Middle frontal gyrus (tissue), 1 donor: ENCODE data around the gene ECE1.

Experiments used
- DNase-seq: peaks from one replicate; pipeline ENCODE4 v3.0.0-alpha.2; 2015; ENCODE audit warnings: low spot score; ENCODE audit errors: extremely low spot score

Gene ECE1

DNA sequence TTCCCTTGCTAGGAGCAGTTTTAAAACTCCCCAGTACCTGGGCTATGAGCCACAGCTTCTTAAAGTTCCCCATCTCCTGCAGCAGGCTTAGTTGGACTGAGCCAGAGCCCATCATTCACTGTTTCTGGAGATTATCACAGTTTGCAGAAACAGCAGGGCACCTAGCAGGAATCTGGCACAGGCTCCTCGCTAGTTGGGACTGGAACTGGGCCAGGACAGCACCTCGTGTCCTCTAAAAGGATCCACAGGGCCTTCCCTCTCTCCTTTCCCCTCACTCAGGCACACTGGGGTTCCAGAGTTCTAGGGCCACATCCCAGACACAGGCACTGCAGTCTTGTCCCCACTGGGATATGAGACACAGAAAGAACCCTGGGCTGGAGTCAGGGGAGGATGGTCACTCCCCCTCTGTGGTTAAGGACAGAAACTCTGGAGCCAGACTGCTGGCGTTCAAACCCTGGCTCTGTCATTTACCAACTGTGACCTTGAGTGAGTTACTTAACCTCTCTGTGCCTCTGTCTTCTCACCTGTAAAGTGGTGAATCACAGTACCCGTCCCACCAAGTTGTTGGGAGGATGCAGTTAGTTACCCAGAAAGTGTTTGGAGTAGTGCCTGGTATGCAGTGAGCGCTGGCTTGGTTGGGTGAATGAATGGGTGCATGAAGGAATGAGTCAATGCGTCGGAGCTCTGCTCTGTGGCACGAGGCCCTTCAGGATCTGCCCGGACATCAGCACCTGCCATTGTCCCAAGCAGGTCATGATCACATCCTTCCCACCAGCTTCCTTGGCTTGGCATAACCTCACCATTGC, 18.8 kb upstream of the ECE1 start:
- DNase-seq, result no peak

DNA sequence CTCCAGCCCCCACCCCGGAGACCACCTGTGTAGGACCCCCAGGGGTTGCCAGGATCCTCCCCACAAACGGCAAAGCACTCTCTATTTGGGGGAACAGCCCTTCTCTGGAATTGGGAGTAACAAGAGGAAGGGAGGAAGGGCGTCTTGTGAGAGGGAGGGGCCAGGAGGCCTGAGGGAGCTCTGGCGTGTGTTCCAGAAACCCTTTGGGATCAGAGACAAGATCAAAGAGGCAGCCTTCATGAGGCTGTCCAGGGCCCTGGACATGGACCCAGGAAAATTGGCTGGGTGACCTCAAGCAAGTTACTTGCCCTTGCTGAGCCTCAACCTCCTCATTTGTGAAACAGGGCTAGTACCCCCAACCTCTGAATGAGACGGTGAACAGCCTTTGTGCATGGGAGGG, 18.1 kb upstream of the ECE1 start:
- DNase-seq, result no peak

DNA sequence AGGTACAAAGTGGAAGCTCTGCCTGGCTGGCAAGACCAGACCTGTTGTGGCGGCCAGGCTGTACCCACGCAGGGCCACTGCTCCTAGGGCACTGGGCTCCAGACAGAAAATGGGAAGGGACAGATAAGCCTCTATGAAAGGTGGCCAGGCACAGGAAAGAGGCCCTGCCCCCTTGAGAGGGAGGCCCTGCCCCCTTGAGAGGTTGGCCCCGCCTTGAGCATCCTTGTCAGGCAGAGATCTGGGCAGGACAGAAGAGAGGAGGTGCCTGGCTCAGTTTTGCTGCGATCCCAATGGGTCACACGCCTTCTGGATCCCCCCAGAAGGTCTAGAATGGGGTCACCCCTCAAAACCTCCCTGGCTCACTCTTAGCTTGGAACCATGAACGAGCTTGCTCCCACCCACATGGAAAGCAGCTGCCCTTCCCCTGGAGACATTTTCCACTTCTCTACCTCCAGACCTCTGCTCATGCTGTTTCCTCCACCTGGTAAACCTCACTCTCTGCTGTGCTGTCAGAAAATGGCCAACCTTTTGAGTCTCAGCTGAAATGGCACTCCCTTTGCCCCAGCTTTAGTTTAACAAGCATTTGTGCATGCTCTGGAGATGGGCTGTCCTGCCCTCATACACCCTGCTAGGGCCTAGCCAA, 17.5 kb upstream of the ECE1 start:
- DNase-seq, result no peak

- no peak for DNase-seq
These were observed 16.9 kb upstream of the ECE1 start for GRCh38 chr1:21307210-21307609.

DNA sequence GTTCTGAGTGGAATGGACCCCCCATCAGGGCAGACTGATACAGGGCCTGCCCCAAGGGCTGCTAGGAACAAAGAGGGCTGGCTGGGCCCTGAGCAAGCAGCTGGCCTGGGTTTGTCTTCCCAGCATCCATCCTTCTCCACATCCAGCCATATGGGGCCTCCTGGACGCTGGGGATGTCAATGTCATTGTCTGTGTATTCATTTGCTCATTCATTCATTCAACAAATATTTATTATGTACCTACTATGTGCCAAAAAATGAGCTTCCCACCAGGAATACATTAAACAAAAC, 15.6 kb upstream of the ECE1 start:
- no peak for DNase-seq

GRCh38 chr1:21305155-21305899, 15.1 kb upstream of the ECE1 start:
- DNase-seq, result no peak

DNA sequence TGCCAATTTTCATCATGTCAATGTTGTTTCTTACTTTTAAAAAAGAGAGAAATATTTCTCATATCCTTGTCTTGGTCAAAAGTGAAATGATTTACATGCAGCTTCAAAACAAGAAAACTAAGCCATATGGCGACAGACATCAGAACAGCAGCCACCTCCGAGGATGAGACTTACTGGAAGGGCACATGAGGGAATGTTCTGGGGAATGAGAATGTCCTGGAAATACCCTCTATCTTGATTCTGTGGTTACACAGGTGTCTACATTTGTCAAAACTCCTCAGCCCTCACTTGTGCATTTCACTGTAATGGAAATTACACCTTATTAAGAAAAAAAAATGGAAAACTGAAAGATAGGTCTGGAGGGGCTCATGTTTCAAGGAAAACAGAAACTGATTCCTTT, 14.2 kb upstream of the ECE1 start:
- DNase-seq, result no peak

- DNase-seq, result no peak
These were observed 12.8 kb upstream of the ECE1 start for GRCh38 chr1:21302747-21303715.

DNA sequence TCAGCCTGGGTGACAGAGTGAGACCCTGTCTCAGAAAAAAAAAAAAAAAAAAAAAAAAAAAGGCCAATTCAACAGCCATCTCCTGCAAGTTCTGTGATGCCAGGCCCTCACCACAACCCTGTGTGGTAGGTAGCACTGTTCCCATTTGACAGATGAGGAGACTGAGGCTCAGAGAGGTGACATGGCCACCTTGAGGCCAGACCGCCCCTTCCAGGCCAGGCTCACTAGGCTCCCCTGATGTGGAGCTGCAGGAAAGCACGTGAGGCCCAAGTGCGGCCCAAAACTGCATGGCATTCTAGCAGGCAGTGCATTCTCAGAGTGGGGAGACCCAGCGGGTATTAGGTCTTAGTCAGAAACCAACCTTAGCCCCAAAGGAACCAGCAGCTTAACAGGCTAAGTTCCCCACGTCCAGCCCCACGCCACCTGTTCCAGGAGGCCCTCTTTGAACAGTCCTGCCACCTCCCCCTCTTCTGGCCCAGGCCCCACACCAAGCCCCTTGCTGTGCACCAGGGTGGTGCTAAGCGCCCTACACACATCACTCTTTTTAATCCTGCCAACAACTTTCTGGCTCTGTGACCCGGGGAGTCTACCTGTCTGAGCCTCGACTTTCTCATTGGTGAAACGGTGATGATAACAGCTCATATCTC, 11.7 kb upstream of the ECE1 start:
- DNase-seq, result no peak

- DNase-seq, result no peak
These were observed 10.5 kb upstream of the ECE1 start for GRCh38 chr1:21300774-21301173.

DNA sequence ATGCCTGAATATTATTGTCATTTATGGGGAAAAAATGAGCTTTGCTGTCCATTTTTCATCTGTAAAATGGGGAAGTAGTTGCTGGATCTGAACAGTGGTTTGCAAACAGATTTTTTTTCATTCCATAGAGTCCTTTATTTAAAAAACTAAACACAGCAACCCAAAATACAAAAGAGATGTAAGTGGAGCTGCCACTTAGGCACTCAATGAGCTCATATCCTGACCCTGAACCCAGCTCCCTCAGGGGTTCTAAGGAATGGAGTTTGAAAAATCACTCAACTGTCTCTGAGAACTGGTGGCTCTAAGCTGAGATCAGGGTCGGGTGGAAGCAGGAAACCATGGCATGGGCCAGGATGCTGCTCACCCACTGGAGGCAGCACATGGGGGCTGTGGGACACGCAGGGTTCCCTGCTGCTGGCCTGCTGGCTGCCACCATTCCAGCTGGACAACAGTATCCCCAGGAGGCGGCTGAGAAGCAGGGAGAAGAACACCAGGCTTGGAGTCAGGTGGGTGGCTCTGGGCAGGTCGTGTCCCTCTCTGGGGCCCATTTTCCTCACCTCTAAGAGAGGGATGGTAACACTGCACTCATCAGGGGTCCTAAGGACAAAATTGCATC, 9.6 kb upstream of the ECE1 start:
- DNase-seq, result no peak

DNA sequence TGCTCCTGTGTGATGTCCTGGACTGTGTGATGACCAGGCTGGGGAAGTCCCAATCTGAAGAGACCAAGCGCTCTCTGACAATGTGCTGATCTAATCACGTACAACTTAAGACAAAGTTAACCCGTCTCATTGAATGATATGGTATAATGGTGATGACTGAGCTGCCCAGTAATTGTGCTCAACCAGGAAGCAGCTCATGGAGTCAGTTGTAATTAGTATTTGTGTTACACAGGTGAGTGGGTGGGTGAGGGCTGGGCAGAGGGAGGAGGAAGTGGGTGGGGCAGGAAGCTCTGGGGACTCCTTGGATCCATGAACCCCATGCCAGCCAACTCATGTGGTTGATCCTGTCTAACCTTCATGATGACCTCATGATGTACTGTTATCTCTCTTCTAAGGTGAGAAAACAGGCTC, 8.7 kb upstream of the ECE1 start:
- DNase-seq, result no peak

DNA sequence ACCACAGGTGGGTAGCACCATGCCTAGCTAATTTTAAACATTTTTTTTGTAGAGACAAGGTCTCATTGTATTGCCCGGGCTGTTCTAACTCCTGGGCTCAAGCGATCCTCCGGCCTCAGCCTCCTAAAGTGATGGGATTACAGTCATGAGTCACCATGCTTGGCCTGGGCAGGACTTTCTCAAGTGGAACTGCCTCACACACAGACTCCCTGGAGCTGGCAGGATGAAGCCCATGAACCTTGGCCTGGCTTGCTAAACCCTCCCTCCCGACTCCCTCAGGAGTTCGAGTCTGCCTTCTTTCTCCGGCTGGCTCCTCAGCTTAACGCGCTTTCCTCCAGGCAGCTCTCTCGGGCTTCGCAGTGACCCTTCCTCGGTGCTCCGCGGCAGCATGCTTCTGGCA, 7.7 kb upstream of the ECE1 start:
- DNase-seq, result no peak

- DNase-seq, result no peak
These were observed 6.5 kb upstream of the ECE1 start for GRCh38 chr1:21296509-21297354.

DNA sequence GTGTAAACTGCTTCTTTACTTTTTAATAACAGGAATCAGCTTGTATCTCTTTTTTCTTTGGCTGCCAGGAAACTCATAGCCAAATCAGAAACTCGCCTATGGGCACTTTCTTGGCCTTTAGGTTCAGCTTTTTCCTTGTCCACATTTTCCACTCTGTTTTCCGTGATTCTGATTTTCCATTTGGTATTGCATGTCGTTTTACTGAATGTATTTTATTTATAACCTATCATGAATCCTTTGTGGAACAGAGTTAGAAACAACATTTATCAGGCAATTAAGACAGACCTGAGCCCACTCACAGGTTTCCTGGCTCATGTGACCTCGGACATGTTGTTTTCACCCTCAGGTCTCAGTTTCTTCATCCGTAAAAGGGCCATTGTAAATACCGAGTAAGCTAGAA, 5.3 kb upstream of the ECE1 start:
- no peak for DNase-seq

GRCh38 chr1:21295002-21295401, 4.7 kb upstream of the ECE1 start:
- DNase-seq, result no peak

DNA sequence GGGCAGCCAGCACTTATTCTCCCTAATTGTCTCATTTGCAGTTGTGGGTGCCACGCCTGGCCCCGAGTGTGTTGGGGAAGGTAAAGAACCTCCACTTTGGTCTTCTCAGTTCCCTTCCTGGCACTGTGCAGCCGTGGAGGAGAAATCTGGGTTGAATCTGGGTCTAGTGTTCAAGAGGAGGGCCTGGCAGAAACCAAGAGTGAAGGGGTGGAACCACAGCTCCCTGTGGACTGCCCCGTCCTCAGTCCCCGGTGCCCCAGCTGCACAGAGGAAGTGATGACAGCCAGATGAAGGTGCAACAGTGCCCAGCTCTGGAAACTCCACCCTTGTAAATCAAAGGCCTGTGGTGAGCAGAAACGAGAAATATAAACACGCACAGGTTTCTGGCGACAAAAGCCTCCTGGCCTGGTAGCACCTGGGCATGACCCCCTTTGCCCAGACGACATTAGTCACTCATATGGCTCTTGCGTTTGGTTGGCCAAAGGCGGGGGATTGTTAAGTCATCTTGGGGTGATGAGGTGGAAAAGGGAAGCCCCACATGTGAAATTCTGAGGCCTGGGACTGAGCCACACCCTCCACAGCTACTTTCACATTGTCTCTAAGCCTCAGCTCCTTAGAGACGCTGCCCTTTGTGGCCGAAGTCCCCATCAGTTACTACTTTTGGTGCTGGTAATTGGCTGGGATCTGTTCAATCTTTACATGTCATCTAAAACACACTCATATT, 4.2 kb upstream of the ECE1 start:
- no peak for DNase-seq

DNA sequence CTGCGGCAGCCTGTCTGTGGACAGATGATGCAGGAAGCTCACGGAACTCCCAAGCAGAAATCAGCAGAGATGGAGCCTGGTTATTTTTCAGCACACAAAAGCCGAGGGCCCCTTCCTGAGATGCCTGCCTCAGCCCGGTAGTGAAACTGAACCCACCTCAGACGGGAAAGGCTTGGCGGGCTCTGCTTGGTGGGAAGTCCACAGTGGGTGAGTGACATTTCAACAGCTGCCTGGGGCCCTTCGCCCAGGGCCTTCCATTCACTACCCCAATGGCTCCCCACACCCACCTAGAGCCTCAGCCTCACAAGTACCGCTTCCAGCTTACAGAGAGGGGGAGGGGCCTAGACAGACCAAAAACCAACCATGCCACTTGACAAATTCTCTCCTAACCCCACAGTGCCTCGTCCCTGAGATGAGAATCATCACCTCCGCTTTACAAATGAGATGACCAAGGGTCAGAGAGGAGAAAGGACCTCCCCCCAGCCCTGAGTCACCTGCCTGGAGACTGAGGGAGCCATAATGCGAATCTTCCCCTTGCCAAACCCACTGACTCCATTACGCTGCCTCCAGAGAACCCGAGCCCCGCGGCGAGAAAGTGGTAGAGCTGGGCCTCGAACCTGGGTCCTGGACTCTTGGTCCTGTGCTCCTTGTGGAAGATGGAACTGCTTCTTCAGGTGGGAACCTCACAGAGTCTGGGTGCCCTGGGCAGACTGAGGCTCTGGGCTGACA, 3.4 kb upstream of the ECE1 start:
- no peak for DNase-seq
